GM19372 (cell line): Measurements from ENCODE around the gene NADSYN1.

Experiments
- ATAC-seq: cut with Tn5 transposase; IDR thresholded peaks from one replicate; pipeline ENCODE4 v1.9.1; 2021; ENCODE audit warnings: mild to moderate bottlenecking, low read depth, moderate library complexity; ENCODE audit not compliant: unreplicated experiment

Gene NADSYN1

DNA sequence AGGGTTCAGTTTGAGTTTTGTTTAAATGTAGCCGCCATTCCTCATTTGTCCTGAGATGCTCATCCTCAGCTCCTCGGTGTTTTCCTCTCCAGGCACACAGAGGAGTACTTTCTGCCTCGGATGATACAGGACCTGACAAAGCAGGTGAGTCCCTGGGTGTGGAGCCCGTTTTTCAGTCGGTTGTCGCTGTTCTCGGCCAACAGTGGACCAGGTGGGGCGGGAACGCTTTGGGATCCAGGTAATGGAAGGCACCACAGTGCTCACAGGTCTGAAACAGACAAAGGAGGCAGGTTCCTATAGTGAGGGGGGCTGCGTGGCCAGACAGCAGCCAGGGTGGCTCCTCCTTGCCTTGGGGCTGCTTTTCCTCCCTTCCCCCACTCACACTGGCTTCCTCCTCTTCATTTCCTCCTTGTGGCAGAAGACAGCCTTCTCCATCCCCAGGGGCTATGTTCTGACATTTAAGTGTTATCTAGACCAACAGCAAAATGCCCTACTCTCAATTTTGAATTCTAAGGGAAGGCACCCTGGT, 19.4 kb downstream of the NADSYN1 start:
- ATAC-seq = no peak

- no peak for ATAC-seq
Measured at GRCh38 chr11:71472941-71473792, 20.2 kb downstream of the NADSYN1 start.

DNA sequence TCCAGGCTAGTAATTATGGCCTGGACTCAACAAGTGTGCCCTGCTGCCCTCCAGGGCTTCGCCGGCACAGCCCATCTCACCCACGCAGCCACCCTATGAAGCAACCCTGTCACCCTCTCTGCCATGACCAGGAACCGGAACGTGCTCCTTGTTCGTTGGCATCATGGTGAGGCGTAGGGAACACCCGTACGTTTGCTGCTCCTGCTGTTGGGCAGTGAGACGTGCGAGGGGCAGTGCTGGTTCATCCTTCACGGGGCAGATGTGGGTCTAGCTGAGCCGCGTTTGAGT, 20.7 kb downstream of the NADSYN1 start:
- no peak for ATAC-seq

- ATAC-seq = no peak
Measured at GRCh38 chr11:71474141-71474770, 21.3 kb downstream of the NADSYN1 start.

GRCh38 chr11:71474771-71475483, 21.9 kb downstream of the NADSYN1 start:
- no peak for ATAC-seq

GRCh38 chr11:71476031-71476430, 23.0 kb downstream of the NADSYN1 start:
- ATAC-seq = no peak

GRCh38 chr11:71476926-71477640, 24.1 kb downstream of the NADSYN1 start:
- ATAC-seq = no peak

GRCh38 chr11:71477641-71478527, 24.9 kb downstream of the NADSYN1 start:
- no peak for ATAC-seq

GRCh38 chr11:71478528-71478840, 25.5 kb downstream of the NADSYN1 start:
- no peak for ATAC-seq

DNA sequence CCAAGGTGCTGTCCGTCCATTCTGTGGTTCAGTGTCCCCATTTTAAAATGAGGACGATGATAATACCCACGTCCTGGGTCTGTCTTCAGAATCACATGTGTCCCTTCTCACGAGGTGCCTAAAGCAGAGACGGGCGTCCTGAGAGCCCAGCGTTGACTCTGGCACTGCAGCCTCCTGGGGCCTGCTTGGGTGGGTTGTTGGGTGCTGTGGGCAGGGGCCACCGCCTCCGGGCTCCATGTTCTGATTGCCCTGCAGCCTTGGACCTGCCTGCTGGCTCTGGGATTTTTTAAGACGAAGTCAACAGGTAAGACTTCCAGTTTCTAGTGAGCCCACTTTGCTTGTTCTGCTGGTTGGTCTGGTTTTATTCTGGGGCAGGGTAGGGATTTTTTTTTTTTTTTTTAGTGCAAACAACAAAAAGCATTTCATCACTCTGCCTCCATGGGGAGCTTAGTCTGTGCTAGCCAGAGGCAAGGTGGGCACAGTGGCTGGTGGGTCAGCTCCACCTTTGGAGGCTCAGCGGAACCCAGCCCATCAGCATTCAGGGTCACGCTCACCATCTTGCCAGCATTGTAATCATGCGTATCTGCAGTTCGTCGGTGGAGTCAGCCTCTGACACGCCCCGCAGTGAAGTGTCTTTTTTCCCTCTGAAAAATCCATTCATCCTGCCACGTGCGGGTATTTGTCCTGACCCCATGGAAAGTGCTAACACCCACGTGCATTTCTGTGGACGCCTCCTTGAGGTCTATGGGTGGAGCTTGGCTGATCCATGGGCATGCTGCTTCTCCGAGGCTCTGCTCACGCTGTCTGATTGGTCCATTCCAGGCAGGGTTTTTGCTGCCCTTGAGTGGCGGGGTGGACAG, 28.3 kb downstream of the NADSYN1 start:
- no peak for ATAC-seq

DNA sequence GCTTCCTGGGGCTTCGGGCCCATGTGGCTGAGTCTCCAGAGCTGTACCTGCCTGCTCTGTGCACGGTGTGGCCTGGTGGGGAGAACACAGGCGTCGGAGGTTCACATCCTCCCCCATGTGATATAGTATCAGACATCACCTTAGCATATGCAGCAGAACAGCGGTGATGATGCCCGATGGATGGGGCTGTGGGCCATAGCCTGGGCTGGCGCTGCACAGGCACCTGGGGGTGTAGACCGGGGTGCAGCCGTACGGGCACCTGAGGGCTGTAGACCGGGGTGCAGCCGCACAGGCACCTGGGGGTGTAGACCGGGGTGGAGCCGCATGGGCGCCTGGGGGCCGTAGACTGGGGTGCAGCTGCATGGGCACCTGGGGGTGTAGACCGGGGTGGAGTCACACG, 29.2 kb downstream of the NADSYN1 start:
- ATAC-seq = no peak

- ATAC-seq = no peak
Measured at GRCh38 chr11:71482746-71483364, 29.9 kb downstream of the NADSYN1 start.

DNA sequence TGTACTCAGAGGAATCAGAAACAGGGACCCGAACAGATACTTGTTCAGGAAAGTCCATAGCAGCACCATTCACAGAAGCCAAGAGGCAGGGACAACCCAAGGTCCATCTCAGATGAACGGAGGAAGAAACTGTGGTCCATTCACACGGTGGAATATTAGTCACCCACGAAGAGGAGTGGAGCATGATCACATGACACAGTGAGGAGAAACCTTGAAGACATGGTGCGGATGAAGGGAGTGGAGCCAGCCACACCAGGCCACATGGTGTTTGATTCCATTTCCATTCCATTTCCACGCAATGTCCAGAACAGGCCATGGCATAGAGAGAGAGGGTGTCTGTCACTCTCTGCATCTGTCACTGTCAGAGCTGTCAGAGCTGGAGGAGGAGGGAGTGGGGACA, 30.7 kb downstream of the NADSYN1 start:
- no peak for ATAC-seq

- no peak for ATAC-seq
Measured at GRCh38 chr11:71484248-71485062, 31.5 kb downstream of the NADSYN1 start.

DNA sequence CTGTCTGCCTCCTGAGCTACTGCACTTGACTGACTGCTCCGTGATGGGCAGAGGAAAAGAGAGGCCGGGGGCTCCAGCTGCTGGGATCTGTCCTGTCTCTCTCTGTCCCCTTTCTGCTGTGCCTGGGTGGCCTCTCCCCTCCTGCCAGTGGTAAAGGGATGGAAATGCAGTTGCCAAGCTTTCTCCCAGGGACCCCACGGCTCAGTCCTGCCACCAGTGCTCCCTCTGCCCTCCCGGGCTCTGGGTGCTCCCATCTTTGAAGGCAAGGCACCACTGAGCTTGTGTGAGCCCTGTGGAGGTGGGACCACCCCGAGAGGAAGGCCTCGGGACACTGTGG, 32.0 kb downstream of the NADSYN1 start:
- ATAC-seq = no peak

DNA sequence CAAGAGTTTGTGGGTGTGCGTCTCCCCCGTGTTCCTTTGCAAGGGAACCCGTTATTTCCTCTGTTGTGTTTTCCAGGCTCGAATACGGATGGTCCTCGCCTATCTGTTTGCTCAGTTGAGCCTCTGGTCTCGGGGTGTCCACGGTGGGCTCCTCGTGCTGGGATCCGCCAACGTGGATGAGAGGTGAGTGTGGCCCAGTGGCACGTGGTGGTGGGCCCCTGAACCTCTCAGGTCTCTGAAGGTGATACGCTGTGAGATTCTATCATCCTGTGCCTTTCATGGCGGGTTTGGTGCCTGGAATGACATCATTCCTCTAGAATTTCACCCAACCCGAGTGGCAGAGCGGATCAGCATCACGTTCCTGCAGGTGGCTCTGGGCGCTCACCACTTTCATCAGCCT, 32.5 kb downstream of the NADSYN1 start:
- no peak for ATAC-seq

- no peak for ATAC-seq
Measured at GRCh38 chr11:71486320-71486719, 33.3 kb downstream of the NADSYN1 start.

GRCh38 chr11:71488681-71489270, 35.8 kb downstream of the NADSYN1 start:
- no peak for ATAC-seq
